ENCODE measurements around the gene ABHD5. TPM values are rescaled to one million over a fixed set of nuclear protein-coding genes. Genes with fewer than 3 reads are reported as not detected.

Gene ABHD5
- total RNA-seq: 40.3 and 55.5 TPM in 2 replicates

GRCh38 chr3:43690400-43691119 is at the start of gene ABHD5:
Gene ABHD5, plus strand, starts transcription at chr3:43690938. Its CDS starts 55 bp downstream, at chr3:43690993.

Other genes with a start within 250 kb of the ABHD5 start
- gene ANO10, start 68.9 kb upstream of the ABHD5 start, total RNA-seq: 30.1 and 30.8 TPM in 2 replicates

Data from nasal cavity respiratory epithelium epithelial cell of viscerocranial mucosa (primary cell).